HL-60 (cell line): ENCODE data around the gene KLK2.

Experiments
- DNase-seq, 2 experiments: peaks; one replicate each; pipeline ENCODE4 v3.0.0-alpha.2; 2010 to 2020; ENCODE audit warnings: low read depth in 1 of 2, low spot score in 1 of 2
- H3K27ac ChIP-seq: fragments of 250-450 bp; sonication (Bioruptor Pico); replicated peaks from 2 replicates; pipeline ENCODE4 v1.5.1; 2020; ENCODE audit warnings: mild to moderate bottlenecking, moderate library complexity
- H3K27me3 ChIP-seq: fragments of 250-450 bp; sonication (Bioruptor Pico); 2 replicates; pipeline ENCODE4 v1.5.1; 2021; ENCODE audit warnings: mild to moderate bottlenecking, moderate library complexity; ENCODE audit not compliant: insufficient read depth, poor library complexity, severe bottlenecking
- H3K4me3 ChIP-seq: replicated peaks from 2 replicates; pipeline ENCODE4 v1.5.1; 2011; ENCODE audit warnings: mild to moderate bottlenecking, control low read depth, low read length; ENCODE audit not compliant: insufficient read depth
- CTCF ChIP-seq: IDR thresholded peaks from one replicate; pipeline ENCODE4 v1.5.1; 2011; ENCODE audit warnings: low read length, control low read depth, inconsistent platforms; ENCODE audit not compliant: insufficient read depth
- GABPA ChIP-seq: IDR thresholded peaks from 2 replicates; pipeline ENCODE4 v1.6.1; 2012; ENCODE audit warnings: low read depth
- POLR2AphosphoS5 ChIP-seq: IDR thresholded peaks from 2 replicates; pipeline ENCODE4 v1.6.1; 2012; ENCODE audit warnings: low read depth
- REST ChIP-seq: IDR thresholded peaks from 2 replicates; pipeline ENCODE4 v1.6.1; 2012; ENCODE audit warnings: low read depth; ENCODE audit not compliant: insufficient replicate concordance
- SPI1 ChIP-seq: IDR thresholded peaks from 2 replicates; pipeline ENCODE4 v1.6.1; 2012; ENCODE audit warnings: low read depth, mild to moderate bottlenecking, borderline replicate concordance

KLK2 gene

GRCh38 chr19:50829801-50830200 is 43.4 kb upstream of the KLK2 start:
- TF ChIP-seq GABPA (no peak), REST (no peak), POLR2AphosphoS5 (no peak), CTCF (no peak), SPI1 (no peak)
- DNase-seq: no peak
- Histone ChIP-seq H3K27ac (no peak overlapping the region), H3K4me3 (no peak overlapping the region), H3K27me3 (peaks cover 4% of the 10 kb centered on the region)

GRCh38 chr19:50830266-50831025 is 42.8 kb upstream of the KLK2 start:
- Histone ChIP-seq H3K27me3 (peaks cover 11% of the 10 kb centered on the region), H3K4me3 (no peak overlapping the region), H3K27ac (no peak overlapping the region)
- DNase-seq: no peak
- TF ChIP-seq SPI1 (no peak), REST (no peak), CTCF (no peak)

GRCh38 chr19:50831026-50831396 is 42.2 kb upstream of the KLK2 start:
- Histone ChIP-seq H3K27ac (no peak overlapping the region), H3K27me3 (peaks cover 14% of the 10 kb centered on the region), H3K4me3 (no peak overlapping the region)
- no peak for TF ChIP-seq POLR2AphosphoS5
- no peak for TF ChIP-seq REST
- TF ChIP-seq GABPA: no peak
- TF ChIP-seq SPI1: no peak
- no peak for TF ChIP-seq CTCF
- no peak for DNase-seq
